ENCODE results near the gene TMEM256.

TMEM256 gene

DNA sequence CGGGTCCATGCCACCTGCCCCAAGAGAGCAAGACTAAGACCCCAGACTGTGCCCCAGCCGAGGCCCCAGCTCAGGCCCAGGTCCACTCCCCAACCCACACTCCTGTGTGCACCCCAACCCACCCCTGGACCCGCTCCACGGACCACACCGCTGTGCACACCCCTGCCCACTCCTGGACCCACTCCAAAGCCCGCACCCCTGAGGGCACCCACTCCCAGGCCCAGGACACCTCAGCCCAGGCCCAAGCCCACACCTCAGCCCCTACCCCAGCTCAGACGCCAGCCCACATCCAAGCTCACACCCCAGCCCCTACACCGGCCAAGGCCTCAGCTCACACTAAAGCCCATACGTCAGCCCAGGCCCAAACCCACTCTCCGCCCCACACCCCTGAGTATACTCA, 25.8 kb upstream of the TMEM256 start:
- no peak for DNase-seq (ENCODE audit: low read depth)

DNA sequence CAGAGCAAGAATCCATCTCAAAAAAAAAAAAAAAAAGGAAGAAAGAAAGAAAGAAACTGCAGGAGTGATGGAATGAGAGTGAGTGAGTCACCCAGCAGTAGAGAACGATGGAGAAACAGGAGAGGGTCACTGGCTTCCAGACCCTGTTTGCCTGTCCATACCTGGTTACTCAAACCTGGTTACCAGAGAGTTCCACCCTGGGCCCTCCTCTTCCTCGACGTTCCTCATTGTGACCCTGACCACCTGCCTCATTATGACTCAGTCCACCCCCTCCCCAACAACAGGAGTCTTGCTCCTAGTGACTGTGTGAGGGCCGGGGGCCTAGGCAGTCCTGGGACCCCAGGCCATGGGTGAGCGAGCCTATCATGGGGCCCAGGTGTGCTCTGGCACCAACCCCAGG, 24.7 kb upstream of the TMEM256 start, which contains the start of gene SPEM3:
Gene SPEM3 (plus strand): TSS at position 301 of the 400 bp plus-strand sequence. CDS start 46 bp downstream, at position 347.
- no peak for DNase-seq (ENCODE audit: low read depth)

DNA sequence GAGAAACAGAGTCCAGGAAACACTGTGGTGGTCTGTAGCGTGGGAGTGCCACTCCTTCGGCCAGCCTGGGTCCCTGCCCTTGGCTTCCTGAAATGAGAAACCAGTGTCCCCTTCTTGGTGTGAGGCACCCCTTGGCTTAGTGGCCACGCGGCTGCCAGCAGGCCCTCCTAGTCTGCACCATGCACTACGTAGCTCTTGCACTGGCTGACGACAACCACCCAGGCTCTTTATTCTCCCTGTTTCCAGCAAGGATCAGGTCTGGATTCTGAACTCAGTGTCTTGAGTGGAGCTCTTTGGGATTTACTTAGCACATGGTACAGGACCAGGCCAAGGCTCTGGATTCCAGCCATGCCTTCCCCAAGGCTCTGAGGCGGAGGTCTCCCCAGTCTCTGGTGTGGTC, 23.7 kb upstream of the TMEM256 start:
- DNase-seq (ENCODE audit: low read depth) = no peak

DNA sequence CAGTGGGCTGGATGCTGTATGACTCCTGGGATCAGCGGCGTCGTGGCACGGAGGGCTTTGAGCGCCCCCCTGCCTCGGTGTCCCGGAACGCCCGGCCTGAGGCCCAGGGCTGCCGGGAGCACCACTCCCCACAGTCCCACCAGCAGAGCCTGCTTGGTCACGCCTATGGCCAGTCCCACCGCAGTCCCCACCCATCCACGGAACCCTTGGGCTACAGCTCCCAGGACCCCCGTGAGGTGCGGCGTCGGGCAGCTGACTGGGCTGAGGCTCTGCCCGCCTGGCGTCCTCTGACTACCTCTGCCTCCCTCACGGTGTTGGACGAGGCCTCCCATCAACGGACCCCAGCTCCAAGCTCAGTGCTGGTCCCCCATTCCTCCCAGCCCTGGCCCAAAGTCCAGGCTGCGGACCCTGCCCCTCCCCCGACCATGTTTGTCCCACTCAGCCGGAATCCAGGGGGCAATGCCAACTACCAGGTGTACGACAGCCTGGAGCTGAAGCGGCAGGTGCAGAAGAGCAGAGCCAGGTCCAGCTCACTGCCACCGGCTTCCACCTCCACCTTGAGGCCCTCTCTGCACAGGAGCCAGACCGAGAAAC, 23.1 kb upstream of the TMEM256 start:
- no peak for DNase-seq (ENCODE audit: low read depth)

DNA sequence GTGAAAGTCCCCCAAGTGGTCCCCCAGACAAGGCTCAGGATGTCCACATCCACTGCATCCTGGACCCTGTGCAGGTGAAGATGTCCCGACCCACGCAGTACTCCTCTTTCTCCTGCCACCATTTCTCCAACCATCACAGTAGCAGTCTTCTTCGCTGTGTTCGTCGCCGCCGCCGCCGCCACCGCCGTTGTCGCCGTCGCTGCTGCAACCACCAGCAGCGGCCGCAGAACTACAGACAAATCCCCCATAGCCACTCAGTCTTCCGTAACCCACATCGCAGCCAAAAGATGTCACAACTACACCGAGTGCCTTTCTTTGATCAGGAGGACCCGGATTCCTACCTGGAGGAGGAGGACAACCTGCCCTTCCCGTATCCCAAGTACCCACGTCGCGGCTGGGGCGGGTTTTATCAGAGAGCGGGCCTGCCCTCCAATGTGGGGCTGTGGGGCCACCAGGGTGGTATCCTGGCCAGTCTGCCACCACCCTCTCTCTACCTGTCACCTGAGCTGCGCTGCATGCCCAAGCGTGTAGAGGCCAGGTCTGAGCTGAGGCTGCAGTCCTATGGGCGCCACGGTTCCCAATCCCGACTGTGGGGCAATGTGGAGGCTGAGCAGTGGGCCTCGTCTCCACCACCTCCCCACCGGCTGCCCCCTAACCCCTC, 22.4 kb upstream of the TMEM256 start:
- no peak for DNase-seq (ENCODE audit: low read depth)

DNA sequence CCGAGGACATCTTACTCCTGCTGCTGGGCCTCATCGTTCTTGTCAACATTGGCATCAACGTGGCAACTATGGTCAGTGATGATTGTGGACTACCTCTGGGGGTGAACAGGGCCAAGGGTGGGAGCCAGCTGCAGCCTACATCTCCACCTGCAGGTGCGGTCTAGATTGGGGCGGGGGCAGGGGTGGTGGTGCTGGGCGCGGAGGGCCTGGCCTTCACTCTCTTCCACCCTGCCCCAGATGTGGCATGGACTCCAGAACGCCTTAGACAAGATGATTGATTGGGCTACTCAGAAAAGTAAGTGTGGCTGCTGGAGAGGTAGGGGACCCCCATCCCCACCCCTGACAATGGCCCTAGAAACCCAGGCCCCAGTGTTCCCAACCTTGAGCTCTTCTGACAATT, 21.9 kb upstream of the TMEM256 start:
- DNase-seq (ENCODE audit: low read depth) = no peak

DNA sequence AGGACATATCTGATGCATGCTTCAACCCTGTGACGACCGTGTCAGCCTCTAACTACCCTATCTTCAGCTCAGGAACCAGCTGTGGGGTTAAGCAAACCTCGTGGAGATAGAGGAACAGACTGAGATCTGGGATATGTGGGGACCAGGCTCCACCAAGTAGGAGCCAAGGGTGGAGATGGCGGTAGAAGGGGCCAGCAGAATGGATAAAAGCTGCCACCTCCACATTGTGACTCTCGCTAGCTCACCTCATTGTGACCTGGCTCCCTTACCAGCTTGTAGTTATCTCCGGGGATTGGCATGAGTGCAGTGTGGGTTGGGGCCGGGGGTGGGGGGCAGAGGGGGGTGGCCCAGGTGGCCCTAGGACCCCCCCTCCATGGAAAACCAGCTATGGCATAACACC, 21.4 kb upstream of the TMEM256 start, which contains the start of gene SPEM2:
Gene SPEM2 (plus strand): TSS at position 301 of the 400 bp plus-strand sequence. CDS start 73 bp downstream, at position 374.
- no peak for DNase-seq (ENCODE audit: low read depth)

DNA sequence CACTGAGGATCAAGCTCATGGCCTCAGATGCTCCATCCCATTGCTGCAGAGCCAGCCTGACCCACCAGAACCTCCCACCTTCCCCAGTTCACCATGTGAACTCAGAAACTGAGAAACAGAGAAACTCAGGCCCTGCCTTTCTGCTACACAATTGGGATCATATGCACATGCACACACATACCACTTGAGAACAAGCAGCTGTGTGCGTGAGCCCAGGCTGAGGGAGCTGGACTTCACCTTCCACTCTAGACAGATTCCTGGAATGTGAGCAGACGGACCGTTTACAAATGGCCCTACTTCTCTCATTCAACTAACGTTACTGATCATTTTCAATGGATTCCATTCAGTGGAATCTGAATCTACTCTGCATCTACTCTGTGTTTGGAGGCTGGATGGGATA, 19.8 kb upstream of the TMEM256 start:
- no peak for DNase-seq (ENCODE audit: low read depth)

DNA sequence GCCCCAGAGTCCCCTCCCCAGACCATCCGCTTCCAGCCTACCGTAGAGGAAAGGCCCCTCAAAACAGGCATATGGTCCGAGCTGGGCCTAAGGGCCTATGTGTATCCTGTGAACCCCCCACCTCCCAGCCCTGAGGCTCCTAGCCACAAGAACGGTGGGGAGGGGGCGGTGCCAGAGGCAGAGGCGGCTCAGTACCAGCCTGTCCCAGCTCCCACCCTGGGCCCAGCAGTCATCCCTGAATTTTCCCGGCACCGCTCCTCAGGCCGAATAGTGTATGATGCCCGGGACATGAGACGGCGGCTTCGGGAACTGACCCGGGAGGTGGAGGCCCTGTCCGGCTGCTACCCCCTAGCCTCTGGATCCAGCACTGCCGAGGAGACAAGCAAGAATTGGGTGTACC, 17.3 kb upstream of the TMEM256 start:
- DNase-seq (ENCODE audit: low read depth) = no peak

DNA sequence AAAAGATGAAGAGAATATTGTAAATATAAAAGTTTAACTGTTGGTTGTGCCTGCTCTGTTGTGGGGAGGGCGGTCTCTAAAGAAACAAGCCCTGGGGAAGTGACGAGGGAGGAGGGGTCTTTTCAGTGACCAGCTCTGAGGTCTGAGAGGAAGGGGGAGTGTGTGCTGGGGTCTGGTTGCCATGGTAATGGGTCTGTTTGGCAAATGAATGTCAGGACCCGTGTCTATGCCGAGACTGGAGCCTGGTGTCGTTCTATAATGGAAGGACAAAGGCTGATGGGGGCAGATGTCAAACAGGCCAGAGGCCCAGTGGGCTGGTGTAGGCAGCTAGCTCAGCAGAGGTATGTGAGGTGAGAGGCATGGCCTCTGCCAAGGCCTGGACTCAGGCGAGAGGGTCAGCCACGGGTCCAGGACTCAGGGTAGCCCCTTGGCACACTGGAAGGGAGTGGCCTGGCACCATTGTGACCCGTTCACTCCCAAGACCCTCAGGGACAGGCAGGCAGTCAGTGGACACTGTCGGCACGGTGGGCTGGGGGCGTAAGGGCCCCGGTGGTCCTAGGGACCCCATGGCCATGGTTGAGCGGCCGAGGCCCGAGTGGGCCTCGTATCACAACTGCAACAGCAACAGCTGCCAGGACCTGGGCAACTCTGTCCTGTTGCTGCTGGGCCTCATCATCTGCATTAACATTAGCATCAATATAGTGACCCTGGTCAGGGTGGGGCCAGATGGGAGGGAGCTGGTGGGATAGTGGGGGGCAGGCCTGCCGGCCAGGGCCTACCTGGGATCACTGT, 16.1 kb upstream of the TMEM256 start, which contains the start of gene SPEM1:
Gene SPEM1 (plus strand): TSS at position 506 of the 792 bp plus-strand sequence. CDS start 61 bp downstream, at position 567.
- no peak for DNase-seq (ENCODE audit: low read depth)

DNA sequence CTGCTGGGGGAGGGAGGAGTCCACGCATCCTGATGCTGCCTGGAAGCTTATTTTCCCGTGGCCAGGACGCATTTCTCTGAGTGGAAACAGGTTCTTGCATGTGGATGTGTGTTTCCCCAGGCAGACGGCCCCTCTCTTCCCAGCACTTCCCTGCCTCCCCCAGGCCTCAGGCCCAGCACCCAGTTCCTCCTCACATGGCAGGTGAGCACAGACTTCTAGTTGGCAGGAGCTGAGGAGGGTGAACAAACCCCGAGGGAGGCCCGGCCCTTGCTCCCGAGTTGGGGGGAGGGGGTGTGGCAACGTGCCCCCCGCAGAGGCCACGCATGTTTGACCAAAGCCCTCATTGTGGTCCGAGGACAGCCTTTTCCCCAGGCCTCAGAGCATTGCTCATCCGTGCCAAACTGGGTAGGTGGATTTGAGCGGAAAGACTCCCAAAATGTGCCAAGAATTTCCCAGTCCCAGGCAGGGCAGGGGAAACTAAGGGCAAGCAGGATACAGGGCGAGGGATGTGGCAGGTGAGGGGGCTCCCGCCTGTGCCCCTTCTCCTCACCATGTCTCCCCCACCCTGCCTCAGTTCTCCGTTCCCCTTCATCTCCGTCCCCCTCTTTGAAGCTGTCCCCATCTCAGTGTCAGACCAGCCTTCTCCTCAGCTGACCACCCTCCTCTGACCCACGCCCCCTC, 14.7 kb upstream of the TMEM256 start:
- no peak for DNase-seq (ENCODE audit: low read depth)

DNA sequence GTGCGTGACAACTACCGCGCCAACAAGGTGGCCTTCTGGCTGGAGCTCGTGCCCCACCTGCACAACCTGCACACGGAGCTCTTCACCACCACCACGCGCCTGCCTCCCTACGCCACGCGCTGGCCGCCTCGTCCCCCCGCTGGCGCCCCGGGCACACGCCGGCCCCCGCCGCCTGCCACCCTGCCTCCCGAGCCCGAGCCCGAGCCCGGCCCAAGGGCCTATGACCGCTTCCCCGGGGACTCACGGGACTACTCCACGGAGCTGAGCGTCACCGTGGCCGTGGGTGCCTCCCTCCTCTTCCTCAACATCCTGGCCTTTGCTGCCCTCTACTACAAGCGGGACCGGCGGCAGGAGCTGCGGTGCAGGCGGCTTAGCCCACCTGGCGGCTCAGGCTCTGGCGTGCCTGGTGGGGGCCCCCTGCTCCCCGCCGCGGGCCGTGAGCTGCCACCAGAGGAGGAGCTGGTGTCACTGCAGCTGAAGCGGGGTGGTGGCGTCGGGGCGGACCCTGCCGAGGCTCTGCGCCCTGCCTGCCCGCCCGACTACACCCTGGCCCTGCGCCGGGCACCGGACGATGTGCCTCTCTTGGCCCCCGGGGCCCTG, 13.3 kb upstream of the TMEM256 start:
- DNase-seq (ENCODE audit: low read depth) = no peak

DNA sequence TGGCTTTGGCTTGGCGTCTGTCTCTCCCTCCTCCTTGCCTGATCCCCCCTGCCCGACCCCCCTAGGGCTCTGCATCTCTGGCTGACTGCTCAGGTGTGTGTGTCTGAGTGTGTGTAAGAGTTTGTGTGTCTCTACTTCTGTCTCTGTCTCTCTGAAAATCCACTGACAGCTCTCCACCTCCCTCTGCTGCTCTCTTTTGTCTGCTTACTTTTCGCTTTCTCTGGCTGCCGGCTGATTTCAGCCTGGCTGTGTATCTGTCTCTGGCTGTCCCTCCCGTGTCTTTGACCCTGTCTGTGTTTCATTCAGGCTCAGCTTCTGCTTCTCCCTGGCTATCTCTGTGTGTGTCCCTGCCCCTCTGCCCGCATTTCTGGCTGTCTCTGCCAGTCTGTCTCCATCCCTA, 12.4 kb upstream of the TMEM256 start:
- no peak for DNase-seq (ENCODE audit: low read depth)

DNA sequence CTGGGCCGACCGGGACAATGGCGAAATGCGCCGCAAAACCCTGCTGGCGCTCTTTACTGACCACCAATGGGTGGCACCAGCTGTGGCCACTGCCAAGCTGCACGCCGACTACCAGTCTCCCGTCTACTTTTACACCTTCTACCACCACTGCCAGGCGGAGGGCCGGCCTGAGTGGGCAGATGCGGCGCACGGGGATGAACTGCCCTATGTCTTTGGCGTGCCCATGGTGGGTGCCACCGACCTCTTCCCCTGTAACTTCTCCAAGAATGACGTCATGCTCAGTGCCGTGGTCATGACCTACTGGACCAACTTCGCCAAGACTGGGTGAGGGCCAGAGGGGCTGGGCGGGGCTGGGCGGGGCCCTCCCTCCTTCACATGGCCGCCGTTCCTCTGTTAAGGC, 11.9 kb upstream of the TMEM256 start:
- DNase-seq (ENCODE audit: low read depth) = no peak

DNA sequence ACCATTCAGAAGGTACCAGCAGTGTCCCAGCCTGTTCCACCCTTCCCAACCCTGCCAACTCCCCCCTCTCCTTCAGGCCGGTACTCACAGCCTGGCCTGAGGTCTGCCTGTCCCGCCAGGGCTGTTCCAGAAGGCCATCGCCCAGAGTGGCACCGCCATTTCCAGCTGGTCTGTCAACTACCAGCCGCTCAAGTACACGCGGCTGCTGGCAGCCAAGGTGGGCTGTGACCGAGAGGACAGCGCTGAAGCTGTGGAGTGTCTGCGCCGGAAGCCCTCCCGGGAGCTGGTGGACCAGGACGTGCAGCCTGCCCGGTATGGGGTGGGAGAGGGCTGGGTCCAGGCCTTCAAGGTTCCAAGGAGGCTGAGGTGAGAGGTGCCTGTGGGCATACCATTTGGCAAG, 10.9 kb upstream of the TMEM256 start:
- no peak for DNase-seq (ENCODE audit: low read depth)

DNA sequence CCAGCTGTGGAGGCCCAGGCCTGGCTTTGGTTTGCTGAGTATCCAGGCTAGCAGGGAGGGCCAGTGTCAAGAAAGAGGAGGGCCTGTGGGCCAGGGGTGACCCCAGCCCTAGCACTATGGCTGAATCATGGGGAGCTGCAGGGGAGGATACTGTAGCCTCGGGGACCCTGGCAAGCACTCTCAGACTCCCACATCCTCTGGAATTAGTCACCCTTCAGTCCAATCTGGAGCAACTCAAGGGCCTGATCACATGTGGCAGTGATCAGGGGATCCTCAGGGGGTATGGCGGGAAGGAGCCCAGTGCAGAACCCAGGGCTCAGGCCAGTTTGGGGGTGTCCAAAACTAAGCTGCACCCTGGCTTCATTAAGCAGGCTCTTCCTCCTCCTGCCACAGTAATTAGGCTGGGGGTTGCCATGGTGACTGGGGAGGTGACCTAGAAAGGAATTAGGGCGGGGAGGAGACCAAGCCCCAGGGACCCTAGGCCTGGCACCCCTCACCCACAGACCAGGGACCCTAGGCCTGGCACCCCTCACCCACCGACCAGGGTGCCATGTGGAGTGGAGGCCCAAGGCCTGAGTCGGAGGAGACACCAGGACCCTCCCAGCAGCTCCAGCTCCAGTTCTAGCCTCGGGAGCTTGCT, 9.6 kb upstream of the TMEM256 start:
- DNase-seq (ENCODE audit: low read depth) = no peak

DNA sequence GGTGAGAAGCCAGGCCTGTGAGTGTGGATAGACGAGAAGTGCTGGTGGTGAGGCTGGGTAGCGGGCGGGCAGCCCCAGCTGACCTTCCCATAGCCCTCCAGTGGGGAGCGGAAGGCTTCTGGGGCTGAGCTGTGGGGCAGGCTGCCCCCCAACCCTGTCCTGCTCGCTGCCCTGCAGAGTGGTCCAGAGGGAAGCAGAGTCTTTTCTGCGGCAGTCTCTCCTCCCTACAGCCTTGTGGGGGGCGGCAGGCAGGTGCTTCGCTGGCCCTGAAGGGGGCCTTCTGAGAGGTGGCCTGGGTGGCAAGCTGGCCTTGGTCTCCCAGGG, 7.5 kb upstream of the TMEM256 start:
- DNase-seq (ENCODE audit: low read depth) = no peak

DNA sequence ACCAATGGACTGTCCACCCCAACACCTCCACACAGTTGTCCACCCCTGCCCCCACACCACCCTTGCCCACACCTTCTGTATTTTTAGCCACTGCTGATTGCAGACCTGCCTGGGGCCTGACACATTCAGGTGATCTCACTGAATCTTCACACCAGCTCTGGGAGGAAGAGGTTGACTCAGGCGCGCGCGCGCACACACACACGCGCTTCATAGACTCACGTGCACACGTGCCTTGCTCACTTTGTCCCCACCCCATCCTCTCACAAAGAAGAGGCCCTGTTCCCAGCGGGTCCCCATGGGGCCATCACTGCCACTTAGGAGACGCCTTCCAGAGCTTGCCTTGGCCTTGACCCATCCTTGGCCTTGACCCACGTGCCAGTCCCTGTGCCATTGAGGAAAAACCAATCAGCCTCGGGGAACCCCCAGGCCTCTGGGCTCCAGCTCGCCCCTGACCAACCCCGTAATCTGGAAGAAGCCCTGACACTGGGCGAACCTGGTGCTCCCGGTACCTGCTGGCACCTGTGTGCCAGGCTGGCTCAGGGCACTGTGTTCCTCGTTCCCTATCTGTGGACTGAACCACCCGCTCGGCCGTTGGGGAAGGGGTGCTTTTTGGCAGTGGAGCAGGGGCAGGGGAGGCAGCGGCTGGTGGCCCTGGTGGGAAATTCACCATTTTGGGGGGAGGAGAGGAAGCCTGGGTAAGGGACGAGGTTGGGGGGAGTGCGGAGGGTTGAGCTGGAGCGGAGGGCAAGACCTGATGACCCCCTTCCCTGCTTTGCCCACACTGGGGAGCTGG, 6.9 kb upstream of the TMEM256 start:
- no peak for DNase-seq (ENCODE audit: low read depth)

DNA sequence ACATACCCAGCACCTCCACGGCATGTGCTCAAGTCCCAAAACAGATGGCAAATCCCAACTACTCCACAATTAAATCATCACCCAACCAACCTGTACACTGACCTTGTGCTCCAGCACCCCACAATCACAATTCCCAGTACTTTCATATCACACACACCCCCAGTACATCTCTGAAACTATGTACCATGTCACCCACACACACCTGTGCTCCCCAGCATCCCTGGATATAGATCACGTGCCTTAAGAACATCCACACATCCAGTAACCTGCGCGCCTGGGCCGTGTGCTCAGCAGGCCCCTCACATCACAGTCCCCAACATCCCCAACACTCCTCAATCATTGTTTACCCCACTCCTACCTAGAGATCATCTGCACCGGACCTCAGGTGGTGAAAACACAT, 5.8 kb upstream of the TMEM256 start:
- no peak for DNase-seq (ENCODE audit: low read depth)

DNA sequence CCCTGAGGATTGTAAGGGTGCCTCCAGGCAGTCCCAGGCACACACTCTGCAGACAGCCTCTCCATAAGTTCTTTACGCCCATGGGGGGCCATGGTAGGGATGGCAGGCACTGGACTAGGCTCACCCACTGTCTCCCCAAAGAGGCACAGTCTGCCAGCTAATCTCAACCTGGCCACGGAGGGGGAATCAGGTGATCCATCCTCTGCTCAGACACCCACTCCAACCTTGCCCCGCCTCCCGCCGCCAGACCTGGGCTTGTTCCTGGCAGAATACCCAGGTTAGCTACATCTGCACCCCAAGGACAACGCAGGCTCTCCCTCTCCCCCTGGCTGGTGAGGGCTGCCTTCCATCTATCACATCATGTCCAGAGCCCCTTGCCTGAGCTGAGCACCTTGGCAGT, 5.0 kb upstream of the TMEM256 start:
- DNase-seq (ENCODE audit: low read depth) = no peak

DNA sequence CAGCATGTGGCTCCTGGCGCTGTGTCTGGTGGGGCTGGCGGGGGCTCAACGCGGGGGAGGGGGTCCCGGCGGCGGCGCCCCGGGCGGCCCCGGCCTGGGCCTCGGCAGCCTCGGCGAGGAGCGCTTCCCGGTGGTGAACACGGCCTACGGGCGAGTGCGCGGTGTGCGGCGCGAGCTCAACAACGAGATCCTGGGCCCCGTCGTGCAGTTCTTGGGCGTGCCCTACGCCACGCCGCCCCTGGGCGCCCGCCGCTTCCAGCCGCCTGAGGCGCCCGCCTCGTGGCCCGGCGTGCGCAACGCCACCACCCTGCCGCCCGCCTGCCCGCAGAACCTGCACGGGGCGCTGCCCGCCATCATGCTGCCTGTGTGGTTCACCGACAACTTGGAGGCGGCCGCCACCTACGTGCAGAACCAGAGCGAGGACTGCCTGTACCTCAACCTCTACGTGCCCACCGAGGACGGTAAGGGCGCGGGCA, 4.4 kb upstream of the TMEM256 start:
- no peak for DNase-seq (ENCODE audit: low read depth)
